ENCODE measurements around the gene GRIP2. TPM values are rescaled to one million over a fixed set of nuclear protein-coding genes. Genes with fewer than 3 reads are reported as not detected.

Gene GRIP2
- total RNA-seq, 1 donor from 2014 or later: 3.3 TPM

DNA sequence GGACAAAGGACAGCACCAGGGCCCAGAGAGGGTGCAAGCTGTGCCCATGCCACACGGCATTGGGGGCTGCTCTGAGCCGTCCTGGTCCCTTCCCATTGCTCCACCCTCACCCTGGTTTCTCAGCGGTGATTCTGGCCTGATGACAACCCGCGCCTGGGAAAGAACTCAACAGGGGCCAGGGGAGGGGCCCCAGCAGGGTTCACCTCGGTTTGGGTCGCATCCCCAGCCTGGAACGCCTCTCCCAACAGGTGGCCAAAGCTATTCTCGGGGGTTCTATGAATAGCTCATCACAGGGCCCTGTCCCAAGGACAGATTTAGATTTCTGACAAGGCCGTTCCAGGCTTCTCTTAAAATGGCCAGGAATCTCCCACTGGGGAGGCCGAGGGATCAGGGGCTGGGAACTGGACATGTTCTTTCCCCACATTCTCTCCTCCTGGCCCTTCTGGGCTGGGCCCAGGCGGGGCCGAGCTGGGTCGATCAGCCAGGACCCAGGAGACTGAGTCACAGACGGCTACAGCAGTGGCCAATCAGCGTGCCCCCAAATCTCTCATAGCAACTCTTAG, 17.9 kb downstream of the GRIP2 start:
- no peak for TF ChIP-seq EZH2 (IDR thresholded peaks at IDR 0.05; ENCODE audit: insufficient read depth, low read length)
- TF ChIP-seq, protein P1, sequence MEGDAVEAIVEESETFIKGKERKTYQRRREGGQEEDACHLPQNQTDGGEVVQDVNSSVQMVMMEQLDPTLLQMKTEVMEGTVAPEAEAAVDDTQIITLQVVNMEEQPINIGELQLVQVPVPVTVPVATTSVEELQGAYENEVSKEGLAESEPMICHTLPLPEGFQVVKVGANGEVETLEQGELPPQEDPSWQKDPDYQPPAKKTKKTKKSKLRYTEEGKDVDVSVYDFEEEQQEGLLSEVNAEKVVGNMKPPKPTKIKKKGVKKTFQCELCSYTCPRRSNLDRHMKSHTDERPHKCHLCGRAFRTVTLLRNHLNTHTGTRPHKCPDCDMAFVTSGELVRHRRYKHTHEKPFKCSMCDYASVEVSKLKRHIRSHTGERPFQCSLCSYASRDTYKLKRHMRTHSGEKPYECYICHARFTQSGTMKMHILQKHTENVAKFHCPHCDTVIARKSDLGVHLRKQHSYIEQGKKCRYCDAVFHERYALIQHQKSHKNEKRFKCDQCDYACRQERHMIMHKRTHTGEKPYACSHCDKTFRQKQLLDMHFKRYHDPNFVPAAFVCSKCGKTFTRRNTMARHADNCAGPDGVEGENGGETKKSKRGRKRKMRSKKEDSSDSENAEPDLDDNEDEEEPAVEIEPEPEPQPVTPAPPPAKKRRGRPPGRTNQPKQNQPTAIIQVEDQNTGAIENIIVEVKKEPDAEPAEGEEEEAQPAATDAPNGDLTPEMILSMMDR (IDR thresholded peaks at IDR 0.05; ENCODE audit: insufficient read depth, low read depth, low read length): no peak
- H3K4me3 ChIP-seq (ENCODE audit: insufficient read depth, low read depth, low read length): no peak overlapping the region
- peaks cover 24% of the 10 kb centered on the region for H3K27me3 ChIP-seq (ENCODE audit: insufficient read depth, low read length)
- no peaks in the 10 kb centered on the region for H3K9me3 Mint-ChIP-seq (ENCODE audit: unreplicated experiment)
- no peak overlapping the region for H3K4me2 ChIP-seq (ENCODE audit: low read length)
- FAIRE-seq (no peak), DNase-seq (ENCODE audit: low read depth) (no peak)
- H3K36me3 ChIP-seq (ENCODE audit: insufficient read depth, low read length): no peaks in the 10 kb centered on the region
- H2AFZ ChIP-seq (ENCODE audit: low read depth, low read length): no peak overlapping the region
- peaks cover 2% of the 10 kb centered on the region for H3K36me3 Mint-ChIP-seq (ENCODE audit: low read depth, unreplicated experiment)
- no peaks in the 10 kb centered on the region for H3K4me1 ChIP-seq (ENCODE audit: insufficient read depth, low read length)
- peaks cover 35% of the 10 kb centered on the region for H3K27me3 Mint-ChIP-seq (ENCODE audit: low read depth, unreplicated experiment)
- peaks cover 14% of the 10 kb centered on the region for H3K4me1 Mint-ChIP-seq (ENCODE audit: low read depth, unreplicated experiment)
- no peak overlapping the region for H3K9ac ChIP-seq (ENCODE audit: low read length)
- no peaks in the 10 kb centered on the region for H4K20me1 ChIP-seq (ENCODE audit: insufficient read depth, low read length)
- H3K4me3 Mint-ChIP-seq (ENCODE audit: unreplicated experiment): no peak overlapping the region
- H3K9me3 ChIP-seq (ENCODE audit: insufficient read depth, low read depth, low read length): no peaks in the 10 kb centered on the region
- H3K79me2 ChIP-seq (ENCODE audit: insufficient read depth, low read length): no peaks in the 10 kb centered on the region
- H3K27ac ChIP-seq (ENCODE audit: low read depth, low read length): no peak overlapping the region
- H3K27ac Mint-ChIP-seq (ENCODE audit: unreplicated experiment): peak overlapping the region; percentile 53

DNA sequence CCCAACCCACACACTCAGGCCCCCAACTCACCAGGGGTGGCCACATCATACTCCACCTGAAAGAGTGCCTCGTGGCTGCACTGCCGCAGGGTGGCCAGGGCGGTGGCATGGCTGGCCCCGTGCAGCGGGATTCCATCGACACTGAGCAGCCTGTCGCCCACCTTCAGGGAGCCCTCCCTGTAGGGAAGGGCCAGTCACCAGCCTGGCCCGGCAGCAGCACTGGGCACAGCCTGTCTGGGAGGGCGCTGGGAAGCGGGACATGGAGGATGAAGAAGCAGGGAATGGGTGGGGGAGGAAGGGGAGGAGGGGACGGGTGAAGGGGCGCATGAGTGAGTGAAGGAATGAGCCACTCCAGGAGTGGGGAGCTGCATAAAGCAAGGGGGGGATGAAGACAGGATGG, 18.5 kb downstream of the GRIP2 start:
- H3K9me3 ChIP-seq (ENCODE audit: insufficient read depth, low read depth, low read length): no peaks in the 10 kb centered on the region
- TF ChIP-seq, protein P1 (IDR thresholded peaks at IDR 0.05; ENCODE audit: insufficient read depth, low read depth, low read length): no peak
- no peak for TF ChIP-seq EZH2 (IDR thresholded peaks at IDR 0.05; ENCODE audit: insufficient read depth, low read length)
- H3K79me2 ChIP-seq (ENCODE audit: insufficient read depth, low read length): no peaks in the 10 kb centered on the region
- no peaks in the 10 kb centered on the region for H3K9me3 Mint-ChIP-seq (ENCODE audit: unreplicated experiment)
- H3K4me3 Mint-ChIP-seq (ENCODE audit: unreplicated experiment): no peak overlapping the region
- H3K27ac Mint-ChIP-seq (ENCODE audit: unreplicated experiment): no peak overlapping the region
- no peaks in the 10 kb centered on the region for H3K36me3 ChIP-seq (ENCODE audit: insufficient read depth, low read length)
- FAIRE-seq (no peak), DNase-seq (ENCODE audit: low read depth) (no peak)
- H3K9ac ChIP-seq (ENCODE audit: low read length): no peak overlapping the region
- H3K27me3 ChIP-seq (ENCODE audit: insufficient read depth, low read length): peaks cover 29% of the 10 kb centered on the region
- no peak overlapping the region for H3K27ac ChIP-seq (ENCODE audit: low read depth, low read length)
- H3K4me3 ChIP-seq (ENCODE audit: insufficient read depth, low read depth, low read length): no peak overlapping the region
- H4K20me1 ChIP-seq (ENCODE audit: insufficient read depth, low read length): no peaks in the 10 kb centered on the region
- H3K4me1 Mint-ChIP-seq (ENCODE audit: low read depth, unreplicated experiment): peaks cover 14% of the 10 kb centered on the region
- H3K36me3 Mint-ChIP-seq (ENCODE audit: low read depth, unreplicated experiment): peaks cover 2% of the 10 kb centered on the region
- H3K27me3 Mint-ChIP-seq (ENCODE audit: low read depth, unreplicated experiment): peaks cover 39% of the 10 kb centered on the region
- no peak overlapping the region for H3K4me2 ChIP-seq (ENCODE audit: low read length)
- no peaks in the 10 kb centered on the region for H3K4me1 ChIP-seq (ENCODE audit: insufficient read depth, low read length)
- H2AFZ ChIP-seq (ENCODE audit: low read depth, low read length): no peak overlapping the region

DNA sequence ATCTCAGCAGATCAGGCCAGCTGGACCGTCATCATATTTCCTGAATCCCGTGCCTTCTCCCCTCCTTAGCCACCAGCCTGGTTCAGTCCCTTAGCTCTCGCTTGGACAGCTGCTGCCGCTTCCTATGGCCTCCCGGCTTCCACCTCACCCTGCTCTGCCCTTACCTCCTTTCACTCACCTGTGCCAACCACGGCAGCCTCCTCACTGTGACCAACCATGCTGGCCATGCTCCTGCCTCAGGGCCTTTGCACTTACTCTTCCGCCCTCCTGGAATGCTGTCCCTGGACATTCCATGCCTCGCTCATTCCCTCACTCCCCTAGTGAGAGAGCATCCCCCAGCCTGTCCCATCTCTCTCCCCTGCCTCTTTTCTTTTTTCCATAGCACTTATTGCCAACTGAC, 19.2 kb downstream of the GRIP2 start:
- Histone ChIP-seq H3K79me2 (ENCODE audit: insufficient read depth, low read length) (no peaks in the 10 kb centered on the region), H3K27me3 (ENCODE audit: insufficient read depth, low read length) (peaks cover 26% of the 10 kb centered on the region), H3K9me3 (ENCODE audit: insufficient read depth, low read depth, low read length) (no peaks in the 10 kb centered on the region), H3K4me2 (ENCODE audit: low read length) (no peak overlapping the region), H3K4me3 (ENCODE audit: insufficient read depth, low read depth, low read length) (no peak overlapping the region), H3K9ac (ENCODE audit: low read length) (no peak overlapping the region), H3K4me1 (ENCODE audit: insufficient read depth, low read length) (no peaks in the 10 kb centered on the region), H3K27ac (ENCODE audit: low read depth, low read length) (no peak overlapping the region), H4K20me1 (ENCODE audit: insufficient read depth, low read length) (no peaks in the 10 kb centered on the region), H2AFZ (ENCODE audit: low read depth, low read length) (no peak overlapping the region), H3K36me3 (ENCODE audit: insufficient read depth, low read length) (no peaks in the 10 kb centered on the region)
- no peak for TF ChIP-seq EZH2 (IDR thresholded peaks at IDR 0.05; ENCODE audit: insufficient read depth, low read length)
- TF ChIP-seq, protein P1 (IDR thresholded peaks at IDR 0.05; ENCODE audit: insufficient read depth, low read depth, low read length): no peak
- FAIRE-seq (no peak), DNase-seq (ENCODE audit: low read depth) (no peak)
- peaks cover 2% of the 10 kb centered on the region for H3K36me3 Mint-ChIP-seq (ENCODE audit: low read depth, unreplicated experiment)
- peaks cover 7% of the 10 kb centered on the region for H3K4me1 Mint-ChIP-seq (ENCODE audit: low read depth, unreplicated experiment)
- H3K4me3 Mint-ChIP-seq (ENCODE audit: unreplicated experiment): no peak overlapping the region
- no peaks in the 10 kb centered on the region for H3K9me3 Mint-ChIP-seq (ENCODE audit: unreplicated experiment)
- no peak overlapping the region for H3K27ac Mint-ChIP-seq (ENCODE audit: unreplicated experiment)
- peaks cover 39% of the 10 kb centered on the region for H3K27me3 Mint-ChIP-seq (ENCODE audit: low read depth, unreplicated experiment)

All from astrocyte (in vitro differentiated cells and primary cell).